ENCODE data around the gene PABPC1L. TPM values are rescaled to one million over a fixed set of nuclear protein-coding genes. Genes with fewer than 3 reads are reported as not detected.

The PABPC1L gene
- total RNA-seq, 1 experiment from 2014 or later = 83.5 TPM

DNA sequence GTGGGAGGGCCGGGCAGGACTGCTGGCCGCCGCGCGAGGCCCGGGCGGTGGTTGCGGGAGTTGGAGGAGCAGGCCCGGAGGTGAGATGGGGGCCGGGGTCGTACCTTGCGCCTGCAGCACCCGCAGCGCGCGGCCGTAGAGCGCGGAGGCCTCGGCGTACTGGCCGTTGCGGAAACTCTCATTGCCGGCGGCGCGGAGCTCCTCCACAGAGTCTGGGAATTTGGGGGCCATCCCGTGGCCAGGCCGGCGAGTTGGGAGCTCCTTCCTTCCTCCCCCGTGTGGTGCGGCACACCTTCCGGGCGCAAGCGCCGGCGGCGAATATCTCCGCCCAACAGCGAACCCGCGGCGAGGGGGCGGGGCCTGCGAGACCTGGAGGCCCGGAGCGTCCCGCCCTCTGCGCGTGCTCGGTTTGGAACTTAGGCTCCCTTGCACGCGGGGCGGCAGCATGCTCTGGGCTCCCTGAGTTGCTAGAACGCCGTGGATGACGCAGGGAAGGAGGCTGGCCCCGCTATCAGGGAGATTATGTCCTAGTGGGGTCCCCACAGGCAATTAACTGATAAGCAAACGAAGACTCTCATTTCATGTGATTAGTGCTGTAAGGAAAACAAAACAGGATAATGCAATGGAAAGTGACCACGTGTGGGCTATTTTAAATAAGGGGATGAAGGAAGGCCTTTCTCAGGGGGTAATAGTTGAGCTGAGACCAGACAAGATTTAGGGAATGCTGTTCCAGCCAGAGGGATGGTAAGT, 50.4 kb downstream of the PABPC1L start, which contains the start of gene TOMM34:
Gene TOMM34 (minus strand): TSS at position 295 of the 750 bp plus-strand sequence. CDS start 64 bp downstream, at position 231.
- H3K79me1 ChIP-seq (ENCODE audit: insufficient read depth, low read depth, low read length, poor library complexity, severe bottlenecking) = peaks cover 4% of the 10 kb centered on the region
- H4K91ac ChIP-seq (ENCODE audit: insufficient read length, low read depth, low read length) = no peak within 1 kb of the TSS
- H3K27me3 ChIP-seq (ENCODE audit: insufficient read depth, low read length) = no peaks in the 10 kb centered on the region; the same call in 1 of the 2 replicates
- no peak within 1 kb of the TSS for H2BK15ac ChIP-seq (ENCODE audit: low read depth, low read length)
- H2BK120ac ChIP-seq (ENCODE audit: low read depth, low read length, poor library complexity, severe bottlenecking) = no peak within 1 kb of the TSS
- no peak within 1 kb of the TSS for H2AFZ ChIP-seq (ENCODE audit: low read length)
- H3K23ac ChIP-seq (ENCODE audit: insufficient read length, low read depth, low read length) = no peak within 1 kb of the TSS
- H3K4me2 ChIP-seq (ENCODE audit: insufficient read depth, insufficient read length, low read length) = peak within 1 kb of the TSS; percentile 93
- H3K4me1 ChIP-seq (ENCODE audit: insufficient read depth, low read length) = 0 out of 2 replicates have a peak, but pooled peaks cover 2% of the 10 kb centered on the region
- H4K5ac ChIP-seq (ENCODE audit: insufficient read length, low read depth, low read length) = no peak within 1 kb of the TSS
- H3K14ac ChIP-seq (ENCODE audit: insufficient read depth, low read length) = peak within 1 kb of the TSS; percentile 67; the same call in 1 of the 2 replicates
- H3K9me3 ChIP-seq (ENCODE audit: control insufficient read depth, low read depth, low read length) = no peaks in the 10 kb centered on the region
- Mint-ChIP-seq H3K27ac (peak within 1 kb of the TSS in 2 of 3 experiments; percentile 88 to 90; a peak in 5 of 7 replicates), H3K4me1 (peaks cover 29 to 34% of the 10 kb centered on the region in 2 experiments), H3K4me3 (peak within 1 kb of the TSS; percentile 87 to 95), H3K27me3 (ENCODE audit: low read depth) (peaks cover 42% of the 10 kb centered on the region), H3K9me3 (no peaks in the 10 kb centered on the region; a peak in 1 of 5 replicates), H3K36me3 (ENCODE audit: insufficient read depth in 1 of 3, low read depth in 3 of 3) (peaks cover 9 to 25% (median 24%) of the 10 kb centered on the region in 3 experiments; a peak in 6 of 7 replicates)
- H4K20me1 ChIP-seq (ENCODE audit: control insufficient read depth, insufficient read depth, insufficient read length) = no peaks in the 10 kb centered on the region
- TF ChIP-seq CTCF (conservative IDR thresholded peaks at IDR 0.05) = no peak
- H2BK20ac ChIP-seq (ENCODE audit: low read depth, low read length, poor library complexity, severe bottlenecking) = no peak within 1 kb of the TSS
- H3T11ph ChIP-seq (ENCODE audit: low read length) = no peak within 1 kb of the TSS
- H3K4ac ChIP-seq (ENCODE audit: low read depth, low read length) = no peak within 1 kb of the TSS
- H3K18ac ChIP-seq (ENCODE audit: insufficient read length, low read depth, low read length) = no peak within 1 kb of the TSS
- peaks cover 6% of the 10 kb centered on the region for H3K23me2 ChIP-seq (ENCODE audit: insufficient read length, low read depth, low read length, poor library complexity, severe bottlenecking)
- H3K56ac ChIP-seq (ENCODE audit: insufficient read length, low read depth, low read length) = no peak within 1 kb of the TSS
- H2BK5ac ChIP-seq (ENCODE audit: insufficient read length, low read length) = no peak within 1 kb of the TSS
- no CpG with 5 or more reads among the region's 60 CpGs for WGBS (ENCODE audit: extremely low coverage, insufficient read length, low lambda C conversion rate)
- no peak within 1 kb of the TSS for H2BK12ac ChIP-seq (ENCODE audit: insufficient read length, low read depth, low read length)
- H3K27ac ChIP-seq (ENCODE audit: insufficient read length, low read depth, low read length) = no peak within 1 kb of the TSS
- H3K79me2 ChIP-seq (ENCODE audit: insufficient read depth, low read length) = no peaks in the 10 kb centered on the region
- peak; percentile 94 for DNase-seq
- peak within 1 kb of the TSS; percentile 73 for H3K9ac ChIP-seq (ENCODE audit: extremely low read depth, insufficient read length, low read length)
- no peak within 1 kb of the TSS for H4K8ac ChIP-seq (replicated peaks; ENCODE audit: insufficient read length, low read depth, low read length)
- no peak within 1 kb of the TSS for H2AK5ac ChIP-seq (ENCODE audit: insufficient read length, low read length)
